Keratinocyte (primary cell): ENCODE data around the gene PGLYRP2.
"Not testable (repeated sequence)": the region's sequence is repeated elsewhere in the genome, so short reads cannot be mapped to it uniquely, and the experiment has no call there.

ENCODE experiments used
- CTCF ChIP-seq, 3 experiments: IDR thresholded peaks in 1 of 3; conservative IDR thresholded peaks in 1 of 3; optimal IDR thresholded peaks in 1 of 3; 2 replicates in 2 of 3; 3 replicates in 1 of 3; pipeline versions ENCODE3 to v1.5.1; 2011; ENCODE audit warnings: low read length in 3 of 3, mild to moderate bottlenecking in 3 of 3, moderate library complexity in 2 of 3, control low read depth in 1 of 3, inconsistent platforms in 1 of 3; ENCODE audit not compliant: insufficient read depth in 2 of 3; ENCODE audit errors: extremely low read depth in 1 of 3
- EZH2 ChIP-seq: IDR thresholded peaks from one replicate; pipeline ENCODE4 v1.6.1; 2012; ENCODE audit warnings: inconsistent platforms, mild to moderate bottlenecking, low read length, moderate library complexity

DNA sequence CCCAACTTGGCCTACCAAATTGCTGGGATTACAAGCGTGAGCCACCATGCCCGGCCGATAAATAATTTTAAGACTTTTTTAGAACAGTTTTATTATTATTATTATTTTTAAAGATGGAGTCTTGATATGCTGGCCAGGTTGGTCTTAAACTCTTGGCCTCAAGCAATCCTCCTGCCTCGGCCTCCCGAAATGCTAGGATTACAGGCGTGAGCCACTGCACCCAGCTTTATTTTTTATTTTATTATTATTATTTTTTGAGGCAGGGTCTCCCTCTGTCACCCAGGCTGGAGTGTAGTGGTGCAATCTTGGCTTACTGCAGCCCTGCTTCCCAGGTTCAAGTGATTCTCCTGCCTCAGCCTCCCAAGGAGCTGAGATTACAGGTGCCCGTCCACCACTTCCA lies 1.7 kb upstream of the PGLYRP2 start:
- TF ChIP-seq CTCF (optimal IDR thresholded peaks at IDR 0.05 in 1 of 3, IDR thresholded peaks at IDR 0.05 in 1 of 3, conservative IDR thresholded peaks at IDR 0.05 in 1 of 3; ENCODE audit: extremely low read depth in 1 of 3, insufficient read depth in 2 of 3, low read length in 3 of 3); EZH2: not testable (repeated sequence)
